A549 (cell line): Measurements from ENCODE around the gene SAPCD1. TPM values are rescaled to one million over a fixed set of nuclear protein-coding genes. Genes with fewer than 3 reads are reported as not detected.

Experiments
- ATAC-seq, 2 experiments: fragments of 200-7000 bp in 1 of 2; fragments of >200 bp in 1 of 2; cut with Nextera tagmentation in 1 of 2; cut with Tn5 transposase in 1 of 2; 3 replicates each; pipeline versions ENCODE4 v1.8.0 to v1.9.1; 2018 to 2020; ENCODE audit warnings: mild to moderate bottlenecking in 1 of 2, moderate library complexity in 1 of 2
- CTCF ChIA-PET: fragments of 300-600 bp; sonication (Branson Sonifier 250); formaldehyde crosslinking; extraction: SDS; loops from one replicate; lab custom pipeline; 2021; ENCODE audit warnings: antibody characterized with exemption, inconsistent platforms; lab: Yijun Ruan, JAX
- POLR2A ChIA-PET: fragments of 350-600 bp; formaldehyde crosslinking; extraction: SDS; loops from one replicate; lab custom pipeline; 2021; ENCODE audit warnings: antibody characterized with exemption, inconsistent platforms; lab: Yijun Ruan, JAX
- DNase-seq, 2 experiments: peaks; one replicate each; pipeline versions ENCODE4 v3.0.0 to v3.0.0-alpha.2; 2011 to 2016; ENCODE audit warnings: low read depth in 1 of 2, low spot score in 1 of 2
- FAIRE-seq: peaks from 2 replicates; lab custom pipeline; 2011; peaks lifted over from hg19 to GRCh38; lab: Jason Lieb, UNC
- H3K27ac ChIP-seq, 2 experiments: fragments of >200 bp; sonication (Bioruptor Twin); formaldehyde crosslinking; 3 replicates each; pipeline ENCODE4 v1.5.1; 2016 to 2017
- H3K4me1 ChIP-seq: fragments of >200 bp; sonication (Bioruptor Twin); formaldehyde crosslinking; 3 replicates; pipeline ENCODE4 v1.6.1; 2016
- H3K4me2 ChIP-seq: fragments of >200 bp; sonication (Bioruptor Twin); formaldehyde crosslinking; 3 replicates; pipeline ENCODE4 v1.6.1; 2016
- H3K4me3 ChIP-seq: fragments of >200 bp; sonication (Bioruptor Twin); formaldehyde crosslinking; 3 replicates; pipeline ENCODE4 v1.5.1; 2016
- H3K9me3 ChIP-seq: fragments of >200 bp; sonication (Bioruptor Twin); formaldehyde crosslinking; 3 replicates; pipeline ENCODE4 v1.6.1; 2016
- ESRRA ChIP-seq: fragments of 150-350 bp; IDR thresholded peaks from 2 replicates; pipeline ENCODE4 v1.6.1; 2014; ENCODE audit warnings: mild to moderate bottlenecking, low read length, borderline replicate concordance
- HDAC2 ChIP-seq: fragments of 200-600 bp; sonication (generic); IDR thresholded peaks from 2 replicates; pipeline ENCODE4 v1.6.1; 2016
- HEYL ChIP-seq: fragments of 250-450 bp; sonication (Bioruptor Pico); IDR thresholded peaks from 2 replicates; pipeline ENCODE4 v1.8.0; 2021; ENCODE audit warnings: mild to moderate bottlenecking, moderate library complexity
- HOXA7 ChIP-seq: fragments of 250-450 bp; sonication (Bioruptor Pico); IDR thresholded peaks from 2 replicates; pipeline ENCODE4 v1.5.0; 2020; ENCODE audit warnings: mild to moderate bottlenecking, moderate library complexity
- MAFK ChIP-seq: fragments of 450-650 bp; IDR thresholded peaks from 2 replicates; pipeline ENCODE4 v1.6.1; 2014; ENCODE audit not compliant: partially characterized antibody
- MYC ChIP-seq: IDR thresholded peaks from 2 replicates; pipeline ENCODE4 v1.6.1; 2012; ENCODE audit warnings: mild to moderate bottlenecking, inconsistent platforms, low read length, improper control_type of control experiment, borderline replicate concordance
- NFE2L2 ChIP-seq: fragments of 150-350 bp; conservative IDR thresholded peaks from 2 replicates; pipeline ENCODE4 v1.6.1; 2014; ENCODE audit warnings: low read length
- PHF8 ChIP-seq: fragments of 200-600 bp; sonication (generic); IDR thresholded peaks from 2 replicates; pipeline ENCODE4 v1.6.1; 2016; ENCODE audit warnings: low read depth, mild to moderate bottlenecking, antibody characterized with exemption, moderate library complexity, borderline replicate concordance
- POLR2A ChIP-seq: IDR thresholded peaks from 2 replicates; pipeline ENCODE4 v1.6.1; 2012; ENCODE audit warnings: mild to moderate bottlenecking, low read length
- RAD21 ChIP-seq, 2 experiments: fragments of >200 bp in 1 of 2; sonication (Bioruptor Twin) in 1 of 2; formaldehyde crosslinking in 1 of 2; IDR thresholded peaks in 1 of 2; conservative IDR thresholded peaks in 1 of 2; 2 replicates in 1 of 2; 3 replicates in 1 of 2; pipeline ENCODE4 v1.6.1; 2012 to 2018; ENCODE audit warnings: inconsistent platforms in 1 of 2
- RFX5 ChIP-seq: fragments of 450-650 bp; IDR thresholded peaks from 2 replicates; pipeline ENCODE4 v1.7.1; 2014; ENCODE audit warnings: antibody characterized with exemption, mild to moderate bottlenecking, moderate library complexity
- SMC3 ChIP-seq: fragments of >200 bp; sonication (Bioruptor Twin); formaldehyde crosslinking; IDR thresholded peaks from 3 replicates; pipeline ENCODE4 v1.6.1; 2018; ENCODE audit warnings: inconsistent platforms
- SREBF2 ChIP-seq: fragments of 450-650 bp; IDR thresholded peaks from 2 replicates; pipeline ENCODE4 v1.6.1; 2014; ENCODE audit warnings: mild to moderate bottlenecking, moderate library complexity
- TFCP2L1 ChIP-seq: fragments of 250-450 bp; sonication (Bioruptor Pico); IDR thresholded peaks from 2 replicates; pipeline ENCODE4 v1.5.0; 2021; ENCODE audit warnings: mild to moderate bottlenecking
- ZC3H11A ChIP-seq: fragments of 450-650 bp; IDR thresholded peaks from 2 replicates; pipeline ENCODE4 v1.6.1; 2014; ENCODE audit warnings: antibody characterized with exemption, mild to moderate bottlenecking
- ZFP36 ChIP-seq: fragments of 450-650 bp; IDR thresholded peaks from 2 replicates; pipeline ENCODE4 v1.6.1; 2014; ENCODE audit warnings: borderline replicate concordance; ENCODE audit not compliant: partially characterized antibody
- ZSCAN20 ChIP-seq: fragments of 250-450 bp; sonication (Bioruptor Pico); IDR thresholded peaks from 2 replicates; pipeline ENCODE4 v1.8.0; 2022; ENCODE audit warnings: mild to moderate bottlenecking, moderate library complexity
- WGBS: methylation state at CpG from one replicate; pipeline ENCODE4 v1.1.6; 2017; ENCODE audit errors: missing lambda C conversion rate; 5-methylcytosine and 5-hydroxymethylcytosine counted together
- polyA plus RNA-seq, 4 experiments: library from polyadenylated mRNA; depleted of rRNA in 3 of 4; stranded (reverse); fragments of >200 nt; fragmentation: RNase III in 1 of 4; extraction: RNeasy Plus Mini Kit Qiagen cat#74134 plus additional on column Dnase treatment in 1 of 4; gene quantifications; 2 replicates in 3 of 4; 3 replicates in 1 of 4; pipeline ENCODE4 v1.2.3, GENCODE V29; 2011 to 2017
- TF ChIP-seq, protein P1 (sequence below): fragments of 250-450 bp; sonication (Bioruptor Pico); IDR thresholded peaks from 2 replicates; pipeline ENCODE4 v1.5.0; 2021; ENCODE audit warnings: mild to moderate bottlenecking, moderate library complexity, borderline replicate concordance
- TF ChIP-seq, protein P2 (sequence below): IDR thresholded peaks from 2 replicates; pipeline ENCODE4 v1.6.1; 2012; ENCODE audit warnings: low read depth, borderline replicate concordance
- TF ChIP-seq, protein P3 (sequence below): fragments of >200 bp; sonication (Bioruptor Twin); formaldehyde crosslinking; IDR thresholded peaks from 3 replicates; pipeline ENCODE4 v1.5.1; 2016

SAPCD1 gene
- polyA plus RNA-seq, 2 of the 4 experiments (the other 2 are of a cell fraction): 5.8 to 6.9 TPM

DNA sequence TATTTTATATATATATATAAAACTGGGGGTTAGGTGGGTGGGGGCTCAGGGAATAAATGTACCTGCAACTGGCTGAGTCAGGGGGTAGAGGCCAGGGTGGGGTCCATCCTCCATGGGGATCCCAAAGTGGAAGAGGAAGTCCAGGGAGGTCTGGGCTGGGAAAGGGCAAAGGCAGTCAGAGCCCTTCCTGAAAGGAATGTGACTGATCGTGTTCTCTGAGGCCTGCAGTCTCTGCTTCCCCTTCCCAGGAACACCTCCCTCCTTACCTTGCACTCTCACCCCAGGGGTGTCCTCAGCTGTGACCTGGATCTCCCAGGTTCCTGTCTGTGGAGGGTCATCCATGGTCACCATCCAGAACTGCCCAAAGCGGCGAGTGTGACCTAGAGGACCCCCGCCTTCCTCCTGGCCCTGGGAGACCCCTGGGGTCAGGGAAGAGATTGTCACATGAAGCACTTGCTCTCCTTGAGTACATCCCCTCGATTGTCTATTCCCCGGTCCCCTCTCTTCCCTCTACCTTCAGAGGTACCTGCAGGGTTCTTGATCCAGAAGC lies 4.7 kb downstream of the SAPCD1 start:
- ATAC-seq (no peak), DNase-seq (no peak), FAIRE-seq (no peak)
- no peak for TF ChIP-seq ESRRA
- no peak for TF ChIP-seq PHF8
- TF ChIP-seq ZFP36: no peak
- TF ChIP-seq HDAC2: no peak
- TF ChIP-seq MAFK: no peak
- TF ChIP-seq SREBF2: no peak
- TF ChIP-seq SMC3: no peak
- no peak for TF ChIP-seq RFX5
- no peak for TF ChIP-seq ZSCAN20 (CRISPR knock-in tag)
- TF ChIP-seq POLR2A: no peak
- no peak for TF ChIP-seq ZC3H11A
- TF ChIP-seq, protein P1, sequence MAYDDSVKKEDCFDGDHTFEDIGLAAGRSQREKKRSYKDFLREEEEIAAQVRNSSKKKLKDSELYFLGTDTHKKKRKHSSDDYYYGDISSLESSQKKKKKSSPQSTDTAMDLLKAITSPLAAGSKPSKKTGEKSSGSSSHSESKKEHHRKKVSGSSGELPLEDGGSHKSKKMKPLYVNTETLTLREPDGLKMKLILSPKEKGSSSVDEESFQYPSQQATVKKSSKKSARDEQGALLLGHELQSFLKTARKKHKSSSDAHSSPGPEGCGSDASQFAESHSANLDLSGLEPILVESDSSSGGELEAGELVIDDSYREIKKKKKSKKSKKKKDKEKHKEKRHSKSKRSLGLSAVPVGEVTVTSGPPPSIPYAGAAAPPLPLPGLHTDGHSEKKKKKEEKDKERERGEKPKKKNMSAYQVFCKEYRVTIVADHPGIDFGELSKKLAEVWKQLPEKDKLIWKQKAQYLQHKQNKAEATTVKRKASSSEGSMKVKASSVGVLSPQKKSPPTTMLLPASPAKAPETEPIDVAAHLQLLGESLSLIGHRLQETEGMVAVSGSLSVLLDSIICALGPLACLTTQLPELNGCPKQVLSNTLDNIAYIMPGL: no peak
- no peak for TF ChIP-seq MYC
- no peak for TF ChIP-seq HEYL (CRISPR knock-in tag)
- no peak for TF ChIP-seq HOXA7 (CRISPR knock-in tag)
- no peak for TF ChIP-seq TFCP2L1
- H3K4me2 ChIP-seq: no peak overlapping the region
- POLR2A ChIA-PET: no interaction called here
- WGBS: 58% methylated on average over 6 of the region's 6 CpGs
- no peaks in the 10 kb centered on the region for H3K9me3 ChIP-seq
- H3K4me1 ChIP-seq: no peaks in the 10 kb centered on the region
- CTCF ChIA-PET: interaction anchor here (0.9 to 1.7 kb wide), 4 partner anchors 9 to 29 kb away, joined by 3 to 5 read pairs (median 4); partner anchors contain the start of gene VWA7
- no peak overlapping the region for H3K27ac ChIP-seq
- H3K4me3 ChIP-seq: no peak overlapping the region

DNA sequence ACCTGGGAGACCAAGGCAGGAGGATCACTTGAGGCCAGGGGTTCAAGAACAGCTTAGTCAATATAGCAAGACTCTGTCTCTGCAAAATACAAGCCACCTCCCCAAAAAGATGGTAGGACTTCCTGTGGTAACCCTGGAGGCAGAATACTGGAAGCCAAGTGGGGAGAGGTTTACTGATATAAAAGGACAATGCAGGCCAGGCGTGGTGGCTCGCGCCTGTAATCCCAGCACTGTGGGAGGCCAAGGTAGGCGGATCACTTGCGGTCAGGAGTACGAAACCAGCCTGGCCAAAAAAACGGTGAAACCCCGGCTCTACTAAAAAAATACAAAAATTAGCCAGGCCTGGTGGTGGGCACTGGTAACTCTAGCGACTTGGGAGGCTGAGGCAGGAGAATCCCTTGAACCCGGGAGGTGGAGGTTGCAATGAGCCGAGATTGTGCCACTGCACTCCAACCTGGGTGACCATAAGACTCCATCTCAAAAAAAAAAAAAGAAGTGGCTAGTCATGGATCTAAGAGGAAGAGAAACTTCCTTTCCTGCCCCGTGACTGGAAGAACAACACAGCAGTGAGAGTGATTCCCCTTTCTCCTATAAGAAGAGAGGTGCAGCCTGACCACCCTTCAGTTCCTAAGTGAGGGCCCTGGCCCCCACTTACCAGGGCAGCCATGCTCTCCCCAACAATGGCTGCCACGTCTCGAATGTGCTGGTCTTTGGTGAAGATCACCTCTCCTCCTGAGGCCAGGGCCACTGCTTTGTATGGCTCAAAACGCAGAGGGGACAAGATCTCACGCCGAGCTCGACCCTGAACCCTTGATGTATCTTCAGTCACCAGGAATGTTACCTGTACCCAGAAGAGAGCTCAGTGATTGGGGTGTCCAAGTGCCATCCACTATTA lies 6.2 kb downstream of the SAPCD1 start:
- Histone ChIP-seq H3K4me2 (no peak overlapping the region), H3K4me1 (no peaks in the 10 kb centered on the region), H3K27ac (no peak overlapping the region), H3K9me3 (no peaks in the 10 kb centered on the region), H3K4me3 (no peak overlapping the region)
- CTCF ChIA-PET: interaction anchor here (0.5 to 5.5 kb wide), 22 partner anchors 9 to 90 kb away, joined by 3 to 36 read pairs (median 5); partner anchors contain the start of genes HSPA1A, HSPA1B, HSPA1L and MSH5
- FAIRE-seq (no peak), ATAC-seq (no peak), DNase-seq (no peak)
- 90% methylated on average over 18 of the region's 18 CpGs for WGBS
- TF ChIP-seq ZFP36 (no peak), SREBF2 (no peak)
- POLR2A ChIA-PET: no interaction called here

DNA sequence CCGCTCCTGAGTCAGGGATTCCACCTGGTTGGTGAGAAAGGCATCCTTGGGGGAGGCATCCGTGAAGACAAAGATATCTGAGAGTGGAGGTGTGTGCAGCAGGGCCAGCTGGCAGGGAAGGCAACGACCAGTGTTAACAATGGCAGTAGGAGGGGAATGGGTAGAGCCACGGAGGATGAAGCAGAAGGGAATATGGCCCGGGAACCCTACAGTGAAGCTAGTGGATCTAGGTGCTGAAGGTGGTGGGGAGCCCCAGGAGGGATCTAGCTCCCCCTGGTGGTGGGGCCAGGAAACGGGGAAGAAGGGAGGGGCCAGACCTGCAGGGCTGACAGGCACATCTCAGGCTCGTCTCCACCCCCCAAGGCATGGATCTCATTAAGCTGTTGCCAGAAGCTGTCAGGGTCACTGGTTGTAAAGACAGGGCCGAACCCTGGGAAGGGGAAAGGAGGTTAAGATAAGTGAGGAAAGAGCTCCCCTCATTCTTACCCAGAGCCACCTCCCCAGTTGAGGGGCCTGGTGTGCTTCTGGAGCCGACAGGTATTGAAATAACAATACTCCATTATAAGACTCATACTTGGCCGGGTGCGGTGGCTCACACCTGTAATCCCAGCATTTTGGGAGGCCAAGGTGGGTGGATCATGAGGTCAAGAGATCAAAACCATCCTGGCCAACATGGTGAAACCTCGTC lies 7.4 kb downstream of the SAPCD1 start:
- no peak overlapping the region for H3K4me2 ChIP-seq
- peaks cover under 1% of the 10 kb centered on the region; the same call in 2 of the 3 replicates for H3K4me1 ChIP-seq
- H3K4me3 ChIP-seq: no peak overlapping the region
- ATAC-seq (peak; percentile 82 to 84), FAIRE-seq (no peak), DNase-seq (peak; percentile 68 to 81)
- ChIA-PET POLR2A (interaction anchor here (0.9 kb wide), 1 partner anchor 109 kb away, joined by 3 read pairs; the partner anchor contains the start of gene C6orf47), CTCF (interaction anchor here (0.6 to 5.5 kb wide), 34 partner anchors 8 to 91 kb away, joined by 3 to 36 read pairs (median 4); partner anchors contain the start of genes CLIC1, DDAH2, HSPA1A and HSPA1B)
- no peak for TF ChIP-seq NFE2L2
- TF ChIP-seq, protein P2, sequence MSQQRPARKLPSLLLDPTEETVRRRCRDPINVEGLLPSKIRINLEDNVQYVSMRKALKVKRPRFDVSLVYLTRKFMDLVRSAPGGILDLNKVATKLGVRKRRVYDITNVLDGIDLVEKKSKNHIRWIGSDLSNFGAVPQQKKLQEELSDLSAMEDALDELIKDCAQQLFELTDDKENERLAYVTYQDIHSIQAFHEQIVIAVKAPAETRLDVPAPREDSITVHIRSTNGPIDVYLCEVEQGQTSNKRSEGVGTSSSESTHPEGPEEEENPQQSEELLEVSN: no peak
- peak; percentile 51 to 61 for TF ChIP-seq RAD21 (conservative IDR thresholded peaks at IDR 0.05 in 1 of 2, IDR thresholded peaks at IDR 0.05 in 1 of 2)
- TF ChIP-seq, protein P3, sequence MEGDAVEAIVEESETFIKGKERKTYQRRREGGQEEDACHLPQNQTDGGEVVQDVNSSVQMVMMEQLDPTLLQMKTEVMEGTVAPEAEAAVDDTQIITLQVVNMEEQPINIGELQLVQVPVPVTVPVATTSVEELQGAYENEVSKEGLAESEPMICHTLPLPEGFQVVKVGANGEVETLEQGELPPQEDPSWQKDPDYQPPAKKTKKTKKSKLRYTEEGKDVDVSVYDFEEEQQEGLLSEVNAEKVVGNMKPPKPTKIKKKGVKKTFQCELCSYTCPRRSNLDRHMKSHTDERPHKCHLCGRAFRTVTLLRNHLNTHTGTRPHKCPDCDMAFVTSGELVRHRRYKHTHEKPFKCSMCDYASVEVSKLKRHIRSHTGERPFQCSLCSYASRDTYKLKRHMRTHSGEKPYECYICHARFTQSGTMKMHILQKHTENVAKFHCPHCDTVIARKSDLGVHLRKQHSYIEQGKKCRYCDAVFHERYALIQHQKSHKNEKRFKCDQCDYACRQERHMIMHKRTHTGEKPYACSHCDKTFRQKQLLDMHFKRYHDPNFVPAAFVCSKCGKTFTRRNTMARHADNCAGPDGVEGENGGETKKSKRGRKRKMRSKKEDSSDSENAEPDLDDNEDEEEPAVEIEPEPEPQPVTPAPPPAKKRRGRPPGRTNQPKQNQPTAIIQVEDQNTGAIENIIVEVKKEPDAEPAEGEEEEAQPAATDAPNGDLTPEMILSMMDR: peak; percentile 54
- peak; percentile 62 for TF ChIP-seq SMC3
- no peak overlapping the region for H3K27ac ChIP-seq
- no peaks in the 10 kb centered on the region for H3K9me3 ChIP-seq
- WGBS: 51% methylated on average over 12 of the region's 12 CpGs
